T-helper 2 cell treated with Interferon-gamma antibody and Interleukin-4, amounts not matched to agents 100 ng/mL and 5 ng/mL, for 36 hours (primary cell): ENCODE results near the gene GABRR2. TPM values are rescaled to one million over a fixed set of nuclear protein-coding genes. Genes with fewer than 3 reads are reported as not detected.
"Not testable (repeated sequence)": the region's sequence is repeated elsewhere in the genome, so short reads cannot be mapped to it uniquely, and the experiment has no call there.

Source experiments
- intact Hi-C: fragments of 100-400 bp; cut with micrococcal nuclease; formaldehyde crosslinking; loops from one replicate; pipeline ENCODE4 v1.15.1; 2023
- total RNA-seq: library from RNA; stranded (reverse); gene quantifications from 2 replicates; pipeline ENCODE4 v1.2.3, GENCODE V29; 2022

Gene GABRR2
- total RNA-seq, 1 donor from 2014 or later = 0.73 TPM

- intact Hi-C loops = no loop called here
Observed at GRCh38 chr6:89295981-89296380, 19.1 kb downstream of the GABRR2 start.

GRCh38 chr6:89295116-89295515 is 20.0 kb downstream of the GABRR2 start:
- intact Hi-C loops = not testable (repeated sequence)

GRCh38 chr6:89291256-89291819 is 23.8 kb downstream of the GABRR2 start:
- intact Hi-C loops = no loop called here

- intact Hi-C loops = no loop called here
Observed at GRCh38 chr6:89290401-89291155, 24.5 kb downstream of the GABRR2 start.

- intact Hi-C loops = no loop called here
Observed at GRCh38 chr6:89289710-89290109, 25.4 kb downstream of the GABRR2 start.

- intact Hi-C loops = no loop called here
Observed at GRCh38 chr6:89287351-89288028, 27.6 kb downstream of the GABRR2 start.

GRCh38 chr6:89286516-89286915 is 28.6 kb downstream of the GABRR2 start:
- intact Hi-C loops = no loop called here

GRCh38 chr6:89284963-89285735 is 29.9 kb downstream of the GABRR2 start:
- intact Hi-C loops = loop anchor here (5.0 kb wide), 1 partner anchor 67 kb away; the partner anchor contains the start of gene UBE2J1

- intact Hi-C loops = loop anchor here (5.0 kb wide), 1 partner anchor 68 kb away; the partner anchor contains the start of gene UBE2J1
Observed at GRCh38 chr6:89284081-89284480, 31.0 kb downstream of the GABRR2 start.

GRCh38 chr6:89282749-89283148 is 32.4 kb downstream of the GABRR2 start:
- intact Hi-C loops = loop anchor here (5.0 kb wide), 1 partner anchor 70 kb away; the partner anchor contains the start of gene UBE2J1

- intact Hi-C loops = loop anchor here (5.0 kb wide), 1 partner anchor 70 kb away; the partner anchor contains the start of gene UBE2J1
Observed at GRCh38 chr6:89281779-89282246, 33.3 kb downstream of the GABRR2 start.

- intact Hi-C loops = no loop called here
Observed at GRCh38 chr6:89278956-89279355, 36.1 kb downstream of the GABRR2 start.

GRCh38 chr6:89275900-89276299 is 39.2 kb downstream of the GABRR2 start:
- intact Hi-C loops = no loop called here

- intact Hi-C loops = no loop called here
Observed at GRCh38 chr6:89273816-89274215, 41.3 kb downstream of the GABRR2 start.

- intact Hi-C loops = no loop called here
Observed at GRCh38 chr6:89272596-89272995, 42.5 kb downstream of the GABRR2 start.

GRCh38 chr6:89270951-89271721 is 44.0 kb downstream of the GABRR2 start:
- intact Hi-C loops = no loop called here

GRCh38 chr6:89269981-89270380 is 45.1 kb downstream of the GABRR2 start:
- intact Hi-C loops = no loop called here

- intact Hi-C loops = no loop called here
Observed at GRCh38 chr6:89269252-89269651, 45.8 kb downstream of the GABRR2 start.

GRCh38 chr6:89268776-89269175 is 46.3 kb downstream of the GABRR2 start:
- intact Hi-C loops = no loop called here

- intact Hi-C loops = no loop called here
Observed at GRCh38 chr6:89267918-89268317, 47.2 kb downstream of the GABRR2 start.
